ENCODE results near the gene MB21D2.

DNA sequence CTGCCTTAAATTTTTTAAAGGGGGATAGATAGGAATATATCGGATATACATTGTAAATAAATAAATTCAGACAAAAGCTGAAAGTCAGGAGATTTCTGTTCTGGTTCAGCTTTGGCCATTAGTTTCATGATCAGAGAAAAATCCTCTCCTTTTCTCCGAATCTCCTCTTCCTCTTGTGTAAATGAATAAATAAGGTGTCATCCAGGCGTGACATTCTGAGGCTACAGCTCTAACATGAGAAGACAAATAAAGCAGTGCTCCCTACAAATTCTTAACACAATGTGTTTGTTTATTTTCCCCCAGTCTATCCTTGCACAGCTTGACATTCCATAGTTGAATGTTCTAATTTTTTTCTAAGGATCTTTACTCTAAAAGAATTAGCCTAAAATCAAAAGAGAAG lies 9.4 kb upstream of the MB21D2 start:
- TF ChIP-seq FOXM1 (IDR thresholded peaks at IDR 0.05; ENCODE audit: borderline replicate concordance, low read depth): no peak
- TF ChIP-seq EP300 (IDR thresholded peaks at IDR 0.05; ENCODE audit: borderline replicate concordance): no peak
- TF ChIP-seq TAF1 (IDR thresholded peaks at IDR 0.05; ENCODE audit: low read depth): no peak
- no peak for TF ChIP-seq TCF12 (IDR thresholded peaks at IDR 0.05; ENCODE audit: low read depth)
- no peak for TF ChIP-seq CREB1 (IDR thresholded peaks at IDR 0.05; ENCODE audit: low read depth)
- TF ChIP-seq, protein P1, sequence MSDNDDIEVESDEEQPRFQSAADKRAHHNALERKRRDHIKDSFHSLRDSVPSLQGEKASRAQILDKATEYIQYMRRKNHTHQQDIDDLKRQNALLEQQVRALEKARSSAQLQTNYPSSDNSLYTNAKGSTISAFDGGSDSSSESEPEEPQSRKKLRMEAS (IDR thresholded peaks at IDR 0.05): no peak
